BJ (cell line): ENCODE measurements around the gene ELAVL1. TPM values are rescaled to one million over a fixed set of nuclear protein-coding genes. Genes with fewer than 3 reads are reported as not detected.
A peak's percentile ranks its signal among the peaks of the same experiment; 100 is the strongest.

Experiments
- CTCF ChIA-PET: fragments of 350-600 bp; formaldehyde crosslinking; extraction: SDS; loops from one replicate; lab custom pipeline; 2021; ENCODE audit warnings: antibody characterized with exemption, inconsistent platforms; lab: Yijun Ruan, JAX
- POLR2A ChIA-PET: fragments of 300-600 bp; sonication (Branson Sonifier 250); formaldehyde crosslinking; extraction: SDS; loops from one replicate; lab custom pipeline; 2021; ENCODE audit warnings: antibody characterized with exemption; lab: Charles Lee
- DNase-seq: peaks from one replicate; pipeline ENCODE4 v3.0.0-alpha.2; 2011; ENCODE audit warnings: low read depth
- H3K27me3 ChIP-seq: 2 replicates; pipeline ENCODE4 v1.6.0; 2011; ENCODE audit warnings: low read length; ENCODE audit not compliant: control insufficient read depth, insufficient read depth
- H3K36me3 ChIP-seq: 2 replicates; pipeline ENCODE4 v1.5.1; 2011; ENCODE audit warnings: low read length; ENCODE audit not compliant: control insufficient read depth, insufficient read depth
- H3K4me3 ChIP-seq: 2 replicates; pipeline ENCODE4 v1.5.1; 2011; ENCODE audit warnings: low read depth, mild to moderate bottlenecking, control low read depth, low read length
- CTCF ChIP-seq: IDR thresholded peaks from 2 replicates; pipeline ENCODE4 v1.5.1; 2011; ENCODE audit warnings: low read depth, mild to moderate bottlenecking, control low read depth, inconsistent platforms, low read length, moderate library complexity; ENCODE audit not compliant: insufficient read depth
- polyA plus RNA-seq: library from polyadenylated mRNA; depleted of rRNA; stranded (reverse); fragments of >200 nt; gene quantifications from 2 replicates; pipeline ENCODE4 v1.2.3, GENCODE V29; 2011

Gene ELAVL1
- polyA plus RNA-seq, 1 experiment, result 41.2 TPM

- TF ChIP-seq CTCF, result no peak
- H3K27me3 ChIP-seq, result no peaks in the 10 kb centered on the region
- peak overlapping the region; percentile 41 for H3K4me3 ChIP-seq
- DNase-seq, result no peak
- peaks cover 12% of the 10 kb centered on the region for H3K36me3 ChIP-seq
- ChIA-PET POLR2A (no interaction called here), CTCF (interaction anchor here (1.0 to 7.1 kb wide), 3 partner anchors 64 to 329 kb away, joined by 3 to 29 read pairs (median 3); no protein-coding TSS in a partner anchor)
Measured at GRCh38 chr19:7924651-7925170, 80.7 kb downstream of the ELAVL1 start.

- Histone ChIP-seq H3K36me3 (peaks cover 12% of the 10 kb centered on the region), H3K27me3 (no peaks in the 10 kb centered on the region), H3K4me3 (no peak overlapping the region)
- no peak for DNase-seq
- no peak for TF ChIP-seq CTCF
- POLR2A ChIA-PET, result no interaction called here
- CTCF ChIA-PET, result interaction anchor here (0.8 to 7.1 kb wide), 5 partner anchors 27 to 329 kb away, joined by 3 to 29 read pairs (median 4); no protein-coding TSS in a partner anchor
Measured at GRCh38 chr19:7924241-7924640, 81.2 kb downstream of the ELAVL1 start.

GRCh38 chr19:7923295-7924191, 81.9 kb downstream of the ELAVL1 start:
- ChIA-PET POLR2A (no interaction called here), CTCF (interaction anchor here (0.8 to 7.1 kb wide), 6 partner anchors 21 to 330 kb away, joined by 3 to 29 read pairs (median 4); no protein-coding TSS in a partner anchor)
- Histone ChIP-seq H3K27me3 (no peaks in the 10 kb centered on the region), H3K36me3 (peaks cover 12% of the 10 kb centered on the region), H3K4me3 (no peak overlapping the region)
- TF ChIP-seq CTCF, result no peak
- no peak for DNase-seq

GRCh38 chr19:7922836-7923195, 82.6 kb downstream of the ELAVL1 start:
- no peak for TF ChIP-seq CTCF
- CTCF ChIA-PET, result interaction anchor here (0.8 to 7.1 kb wide), 3 partner anchors 19 to 69 kb away, joined by 3 to 29 read pairs (median 7); partner anchors contain the start of gene MAP2K7
- Histone ChIP-seq H3K36me3 (peaks cover 12% of the 10 kb centered on the region), H3K4me3 (no peak overlapping the region), H3K27me3 (no peaks in the 10 kb centered on the region)
- no peak for DNase-seq
- POLR2A ChIA-PET, result no interaction called here
